Vagina (tissue), 2 donors: Measurements from ENCODE around the gene APOA4.

ENCODE experiments used
- POLR2A ChIP-seq, 2 donors: fragments of 450-650 bp; IDR thresholded peaks; one replicate each; pipeline ENCODE4 v1.6.1; 2017; ENCODE audit warnings: antibody characterized with exemption in 2 of 2, mild to moderate bottlenecking in 2 of 2, moderate library complexity in 2 of 2
- TF ChIP-seq, protein P1 (sequence below), 3 experiments: fragments of 450-650 bp in 2 of 3; fragments of 200-600 bp in 1 of 3; sonication (generic) in 1 of 3; IDR thresholded peaks; one replicate each; pipeline ENCODE4 v1.5.1; 2017 to 2019; ENCODE audit warnings: antibody characterized with exemption in 3 of 3, mild to moderate bottlenecking in 2 of 3, moderate library complexity in 2 of 3

DNA sequence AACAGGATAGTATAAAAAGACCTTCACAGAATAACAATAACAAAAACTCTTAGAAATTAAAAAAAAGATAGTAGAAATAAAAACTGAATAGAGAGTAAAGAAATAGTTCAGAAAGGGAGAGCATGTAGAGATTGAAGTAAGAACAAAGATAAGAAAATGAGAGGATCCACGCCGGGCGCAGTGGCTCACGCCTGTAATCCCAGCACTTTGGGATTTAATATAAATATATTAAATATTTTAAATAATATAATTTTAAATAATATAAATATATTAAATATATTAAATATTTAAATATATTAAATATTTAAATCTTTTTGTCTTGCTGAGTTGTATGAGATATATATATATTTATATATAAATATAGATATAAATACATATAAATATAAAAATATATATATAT is 11.0 kb downstream of the APOA4 start:
- TF ChIP-seq, protein P1, sequence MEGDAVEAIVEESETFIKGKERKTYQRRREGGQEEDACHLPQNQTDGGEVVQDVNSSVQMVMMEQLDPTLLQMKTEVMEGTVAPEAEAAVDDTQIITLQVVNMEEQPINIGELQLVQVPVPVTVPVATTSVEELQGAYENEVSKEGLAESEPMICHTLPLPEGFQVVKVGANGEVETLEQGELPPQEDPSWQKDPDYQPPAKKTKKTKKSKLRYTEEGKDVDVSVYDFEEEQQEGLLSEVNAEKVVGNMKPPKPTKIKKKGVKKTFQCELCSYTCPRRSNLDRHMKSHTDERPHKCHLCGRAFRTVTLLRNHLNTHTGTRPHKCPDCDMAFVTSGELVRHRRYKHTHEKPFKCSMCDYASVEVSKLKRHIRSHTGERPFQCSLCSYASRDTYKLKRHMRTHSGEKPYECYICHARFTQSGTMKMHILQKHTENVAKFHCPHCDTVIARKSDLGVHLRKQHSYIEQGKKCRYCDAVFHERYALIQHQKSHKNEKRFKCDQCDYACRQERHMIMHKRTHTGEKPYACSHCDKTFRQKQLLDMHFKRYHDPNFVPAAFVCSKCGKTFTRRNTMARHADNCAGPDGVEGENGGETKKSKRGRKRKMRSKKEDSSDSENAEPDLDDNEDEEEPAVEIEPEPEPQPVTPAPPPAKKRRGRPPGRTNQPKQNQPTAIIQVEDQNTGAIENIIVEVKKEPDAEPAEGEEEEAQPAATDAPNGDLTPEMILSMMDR (IDR thresholded peaks at IDR 0.05) = no peak
- no peak for TF ChIP-seq POLR2A (IDR thresholded peaks at IDR 0.05)
